Body of pancreas (tissue), 4 donors: ENCODE measurements around the gene DENND2A. TPM values are rescaled to one million over a fixed set of nuclear protein-coding genes. Genes with fewer than 3 reads are reported as not detected.

ENCODE experiments used
- ATAC-seq: fragments of 150-250 bp; one replicate; pipeline ENCODE4 v1.9.1; 2016
- DNase-seq, 4 donors: peaks; one replicate each; pipeline ENCODE4 v3.0.0-alpha.2; 2019
- H3K27ac ChIP-seq, 4 donors: fragments of 200-600 bp; sonication (generic); 1 replicate in 3 of 4; 2 replicates in 1 of 4; pipeline versions ENCODE4 v1.5.1 to v1.6.1; 2016 to 2019; ENCODE audit warnings: mild to moderate bottlenecking in 1 of 4, mixed read lengths in 1 of 4, moderate library complexity in 1 of 4
- H3K27me3 ChIP-seq, 2 donors: fragments of 200-600 bp; sonication (generic); one replicate each; pipeline ENCODE4 v1.6.0; 2016; ENCODE audit warnings: mild to moderate bottlenecking in 1 of 2
- H3K36me3 ChIP-seq, 2 donors: fragments of 200-600 bp; sonication (generic); replicated peaks in 1 of 2; 2 replicates each; pipeline ENCODE4 v1.5.1; 2016; ENCODE audit warnings: low read depth in 2 of 2; ENCODE audit not compliant: insufficient read depth in 1 of 2
- H3K4me1 ChIP-seq: fragments of 200-600 bp; sonication (generic); one replicate; pipeline ENCODE4 v1.6.0; 2016
- H3K4me3 ChIP-seq, 2 donors: fragments of 200-600 bp; sonication (generic); 1 replicate in 1 of 2; 2 replicates in 1 of 2; pipeline ENCODE4 v1.5.1; 2016 to 2019
- H3K9me3 ChIP-seq, 3 donors: fragments of 200-600 bp; sonication (generic); 1 replicate in 2 of 3; 2 replicates in 1 of 3; pipeline ENCODE4 v1.5.1; 2016
- POLR2A ChIP-seq, 3 donors: fragments of 450-650 bp; IDR thresholded peaks; one replicate each; pipeline ENCODE4 v1.6.1; 2016; ENCODE audit warnings: antibody characterized with exemption in 3 of 3, mild to moderate bottlenecking in 2 of 3
- WGBS, 2 donors: methylation state at CpG; one replicate each; pipeline ENCODE4 v1.1.5; 2017; 5-methylcytosine and 5-hydroxymethylcytosine counted together
- intact Hi-C: fragments of 100-400 bp; cut with DNase I; formaldehyde crosslinking; loops from one replicate; pipeline ENCODE4 v1.15.1; 2023
- total RNA-seq, 2 donors: library from RNA; depleted of rRNA; stranded (reverse); fragments of >200 nt; gene quantifications; one replicate each; pipeline ENCODE4 v1.1.0, GENCODE V29; 2016
- TF ChIP-seq, protein P1 (sequence below), 7 experiments: fragments of 450-650 bp in 4 of 7; fragments of 200-600 bp in 3 of 7; sonication (generic) in 3 of 7; IDR thresholded peaks; one replicate each; pipeline ENCODE4 v1.5.1; 2016 to 2019; ENCODE audit warnings: antibody characterized with exemption in 7 of 7

The DENND2A gene
- total RNA-seq, 2 donors from 2014 or later, result 2.6 to 7.3 TPM

DNA sequence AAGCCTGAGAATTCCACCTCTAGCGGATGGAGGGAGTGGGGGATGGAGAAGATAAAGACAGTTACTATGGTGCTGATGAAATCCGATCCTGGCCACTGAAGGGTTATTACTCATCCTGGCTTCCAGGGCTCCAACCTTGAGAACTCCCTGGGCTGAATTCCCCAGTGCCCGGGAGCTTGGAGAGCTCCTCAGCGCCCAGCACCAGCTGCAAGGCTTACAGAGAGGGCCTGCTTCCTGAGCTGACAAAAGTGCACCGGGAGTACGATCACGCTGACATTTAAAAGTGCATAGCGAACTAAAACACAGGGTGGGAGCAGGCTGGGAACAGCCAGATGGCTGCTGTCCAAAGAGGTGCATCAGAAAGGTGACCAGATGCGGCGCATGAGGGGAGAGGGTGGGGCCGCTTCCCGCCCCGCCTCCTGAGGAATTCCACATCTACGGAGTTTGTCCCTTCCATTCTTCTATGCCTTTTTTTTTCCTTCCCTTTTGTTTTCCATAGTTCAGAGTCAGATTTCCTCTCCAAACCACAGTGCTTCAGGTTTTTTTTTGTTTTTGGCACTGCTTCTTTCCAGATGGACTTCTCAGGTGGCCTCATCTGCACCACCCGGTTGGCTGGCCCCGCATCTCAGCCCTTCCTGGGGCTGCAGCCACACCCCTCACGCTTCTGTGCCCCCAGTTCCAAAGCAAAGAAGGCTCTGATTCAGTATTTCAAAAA lies 98.9 kb downstream of the DENND2A start:
- ATAC-seq, result peak; percentile 55
- no peaks in the 10 kb centered on the region for H3K36me3 ChIP-seq
- DNase-seq, result peak in 3 of 4 donors; percentile 37 to 54 (median 42)
- no peaks in the 10 kb centered on the region for H3K27me3 ChIP-seq
- no peak for TF ChIP-seq POLR2A (IDR thresholded peaks at IDR 0.05)
- TF ChIP-seq, protein P1, sequence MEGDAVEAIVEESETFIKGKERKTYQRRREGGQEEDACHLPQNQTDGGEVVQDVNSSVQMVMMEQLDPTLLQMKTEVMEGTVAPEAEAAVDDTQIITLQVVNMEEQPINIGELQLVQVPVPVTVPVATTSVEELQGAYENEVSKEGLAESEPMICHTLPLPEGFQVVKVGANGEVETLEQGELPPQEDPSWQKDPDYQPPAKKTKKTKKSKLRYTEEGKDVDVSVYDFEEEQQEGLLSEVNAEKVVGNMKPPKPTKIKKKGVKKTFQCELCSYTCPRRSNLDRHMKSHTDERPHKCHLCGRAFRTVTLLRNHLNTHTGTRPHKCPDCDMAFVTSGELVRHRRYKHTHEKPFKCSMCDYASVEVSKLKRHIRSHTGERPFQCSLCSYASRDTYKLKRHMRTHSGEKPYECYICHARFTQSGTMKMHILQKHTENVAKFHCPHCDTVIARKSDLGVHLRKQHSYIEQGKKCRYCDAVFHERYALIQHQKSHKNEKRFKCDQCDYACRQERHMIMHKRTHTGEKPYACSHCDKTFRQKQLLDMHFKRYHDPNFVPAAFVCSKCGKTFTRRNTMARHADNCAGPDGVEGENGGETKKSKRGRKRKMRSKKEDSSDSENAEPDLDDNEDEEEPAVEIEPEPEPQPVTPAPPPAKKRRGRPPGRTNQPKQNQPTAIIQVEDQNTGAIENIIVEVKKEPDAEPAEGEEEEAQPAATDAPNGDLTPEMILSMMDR (IDR thresholded peaks at IDR 0.05), result no peak
- no peak overlapping the region for H3K4me3 ChIP-seq
- no peaks in the 10 kb centered on the region for H3K9me3 ChIP-seq
- H3K27ac ChIP-seq, result peak overlapping the region in 2 of 4 donors; percentile 41 to 47
- intact Hi-C loops, result no loop called here
- WGBS, 2 donors, result 37 to 45% methylated on average over 13 to 17 of the region's 17 CpGs
- H3K4me1 ChIP-seq, result peaks cover 9% of the 10 kb centered on the region

DNA sequence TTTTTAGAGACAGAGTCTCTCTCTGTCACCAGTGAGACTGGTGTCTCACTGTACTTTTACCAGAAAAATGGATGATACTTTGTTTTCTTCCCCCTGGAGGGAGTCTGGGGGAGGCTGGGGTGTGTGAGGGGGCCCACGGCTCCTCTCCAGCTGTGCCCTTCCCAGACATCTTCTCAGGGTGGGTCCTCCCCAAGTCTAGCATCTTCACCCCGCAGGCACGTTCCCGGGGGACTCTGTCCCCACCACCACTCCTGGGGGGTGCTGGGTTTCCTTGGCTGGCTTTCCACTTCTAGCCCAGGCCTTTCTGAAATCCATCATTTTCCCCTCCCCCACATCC lies 99.5 kb downstream of the DENND2A start:
- 56 to 68% methylated on average over 4 of the region's 4 CpGs for WGBS, 2 donors
- H3K4me1 ChIP-seq, result peaks cover 9% of the 10 kb centered on the region

DNA sequence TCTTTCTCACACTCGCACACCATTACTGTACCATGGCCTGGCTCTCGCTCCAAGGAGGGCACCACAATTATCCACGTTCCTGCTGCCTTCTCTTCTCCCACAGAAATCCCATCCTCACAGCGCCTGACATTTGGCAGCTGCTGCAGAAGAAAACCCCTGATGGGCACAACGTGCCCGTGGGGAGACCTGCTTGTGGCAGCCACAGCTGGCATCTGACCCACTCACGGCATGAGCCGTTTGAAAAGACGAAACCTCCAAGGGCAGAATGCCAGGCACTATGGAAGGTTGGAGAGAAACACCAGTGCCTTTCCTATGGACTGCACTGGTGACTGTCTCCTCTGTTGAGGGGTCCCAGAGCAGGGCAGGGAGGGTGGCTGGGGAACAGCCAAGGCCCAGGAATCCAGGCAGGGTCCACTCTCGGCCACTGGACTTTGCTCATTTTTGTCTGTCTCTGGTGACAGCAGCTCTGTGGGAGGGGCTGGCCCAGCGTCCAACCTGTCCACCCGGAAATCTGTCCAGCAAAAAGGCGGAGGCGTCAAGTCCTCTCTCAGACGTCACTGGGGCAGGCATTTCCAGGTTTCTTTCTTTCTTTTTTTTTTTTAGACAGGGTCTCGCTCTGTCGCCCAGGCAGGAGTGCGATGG lies 100.4 kb downstream of the DENND2A start:
- WGBS, 2 donors, result 79 to 86% methylated on average over 13 to 18 of the region's 18 CpGs
- H3K27ac ChIP-seq, result no peak overlapping the region

More for the DNA sequence above, 99.5 kb downstream of the DENND2A start:
- H3K36me3 ChIP-seq, result no peaks in the 10 kb centered on the region
- intact Hi-C loops, result no loop called here
- no peaks in the 10 kb centered on the region for H3K9me3 ChIP-seq
- no peaks in the 10 kb centered on the region for H3K27me3 ChIP-seq
- no peak overlapping the region for H3K4me3 ChIP-seq
- DNase-seq, result no peak
- ATAC-seq, result no peak
- TF ChIP-seq, protein P1 (IDR thresholded peaks at IDR 0.05), result no peak
- TF ChIP-seq POLR2A (IDR thresholded peaks at IDR 0.05), result no peak
- peak overlapping the region in 1 of 4 donors; percentile 47 for H3K27ac ChIP-seq

DNA sequence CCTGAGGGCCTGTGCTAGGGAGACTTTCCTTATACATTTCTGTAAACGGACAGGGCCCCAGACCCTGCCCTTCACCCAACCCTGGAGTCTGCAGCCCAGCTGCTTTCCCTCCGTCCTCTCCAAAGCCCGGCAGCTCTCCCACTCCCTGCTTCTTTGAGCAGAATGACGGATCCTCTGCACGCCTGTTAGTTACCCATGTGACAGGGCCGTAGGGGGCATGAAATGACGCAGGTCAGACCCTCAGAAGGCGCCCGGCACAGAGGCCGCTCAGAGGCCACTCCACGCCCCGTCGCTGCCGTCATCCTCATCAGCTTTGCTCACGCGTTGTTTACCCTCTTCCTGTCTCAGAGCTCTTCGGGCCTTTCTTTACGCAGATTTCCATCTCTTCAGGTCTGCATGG lies 101.2 kb downstream of the DENND2A start:
- no peaks in the 10 kb centered on the region for H3K9me3 ChIP-seq
- H3K27ac ChIP-seq, result no peak overlapping the region
- TF ChIP-seq, protein P1 (IDR thresholded peaks at IDR 0.05), result no peak
- TF ChIP-seq POLR2A (IDR thresholded peaks at IDR 0.05), result no peak
- 91 to 93% methylated on average over 18 of the region's 18 CpGs for WGBS, 2 donors
- H3K36me3 ChIP-seq, result no peaks in the 10 kb centered on the region
- H3K27me3 ChIP-seq, result no peaks in the 10 kb centered on the region
- H3K4me3 ChIP-seq, result no peak overlapping the region
- DNase-seq (no peak), ATAC-seq (no peak)
- intact Hi-C loops, result no loop called here
- peaks cover 9% of the 10 kb centered on the region for H3K4me1 ChIP-seq

More for the DNA sequence above, 100.4 kb downstream of the DENND2A start:
- DNase-seq (no peak), ATAC-seq (no peak)
- Histone ChIP-seq H3K27me3 (no peaks in the 10 kb centered on the region), H3K36me3 (no peaks in the 10 kb centered on the region), H3K4me1 (peaks cover 9% of the 10 kb centered on the region), H3K4me3 (no peak overlapping the region), H3K9me3 (no peaks in the 10 kb centered on the region)
- intact Hi-C loops, result no loop called here
- no peak for TF ChIP-seq POLR2A (IDR thresholded peaks at IDR 0.05)
- TF ChIP-seq, protein P1 (IDR thresholded peaks at IDR 0.05), result no peak
